Omental fat pad (tissue), 4 donors: ENCODE results near the gene SLC25A19. TPM values are rescaled to one million over a fixed set of nuclear protein-coding genes. Genes with fewer than 3 reads are reported as not detected.
"Not testable (repeated sequence)": the region's sequence is repeated elsewhere in the genome, so short reads cannot be mapped to it uniquely, and the experiment has no call there.

Experiments
- ATAC-seq: fragments of 150-250 bp; one replicate; pipeline ENCODE4 v1.9.1; 2016; ENCODE audit warnings: mild to moderate bottlenecking, moderate library complexity; ENCODE audit not compliant: low FRiP score
- DNase-seq: peaks from one replicate; pipeline ENCODE4 v3.0.0-alpha.2; 2019; ENCODE audit warnings: low spot score
- total RNA-seq, 4 donors: library from RNA; depleted of rRNA; stranded (reverse); fragments of >200 nt; gene quantifications; one replicate each; pipeline ENCODE4 v1.1.0, GENCODE V29; 2016
- TF ChIP-seq, protein P1 (sequence below), 3 donors: fragments of 450-650 bp; IDR thresholded peaks; one replicate each; pipeline ENCODE4 v1.5.1; 2016 to 2017; ENCODE audit warnings: antibody characterized with exemption in 3 of 3, mild to moderate bottlenecking in 3 of 3, moderate library complexity in 2 of 3

The SLC25A19 gene
- total RNA-seq, 4 donors from 2014 or later, result 14.2 to 30.4 (median 19.5) TPM

DNA sequence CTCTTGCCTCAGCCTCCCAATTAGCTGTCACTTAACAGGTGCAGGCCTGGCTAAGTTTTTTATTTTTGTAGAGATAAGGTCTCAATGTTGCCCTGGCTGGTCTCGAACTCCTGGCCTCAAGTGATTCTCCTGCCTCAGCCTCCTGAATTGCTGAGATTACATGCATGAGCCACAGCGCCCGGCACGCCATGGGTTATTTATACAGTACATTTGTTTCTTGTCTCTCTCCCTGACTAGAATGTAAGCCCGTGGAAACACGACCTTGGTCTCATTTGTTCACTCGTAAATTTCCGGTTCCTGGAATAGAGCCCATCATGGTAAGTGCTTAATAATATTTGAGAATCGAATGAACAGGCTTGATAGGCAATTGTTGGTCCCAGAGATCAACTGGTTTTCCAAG is 2.0 kb downstream of the SLC25A19 start:
- TF ChIP-seq, protein P1, sequence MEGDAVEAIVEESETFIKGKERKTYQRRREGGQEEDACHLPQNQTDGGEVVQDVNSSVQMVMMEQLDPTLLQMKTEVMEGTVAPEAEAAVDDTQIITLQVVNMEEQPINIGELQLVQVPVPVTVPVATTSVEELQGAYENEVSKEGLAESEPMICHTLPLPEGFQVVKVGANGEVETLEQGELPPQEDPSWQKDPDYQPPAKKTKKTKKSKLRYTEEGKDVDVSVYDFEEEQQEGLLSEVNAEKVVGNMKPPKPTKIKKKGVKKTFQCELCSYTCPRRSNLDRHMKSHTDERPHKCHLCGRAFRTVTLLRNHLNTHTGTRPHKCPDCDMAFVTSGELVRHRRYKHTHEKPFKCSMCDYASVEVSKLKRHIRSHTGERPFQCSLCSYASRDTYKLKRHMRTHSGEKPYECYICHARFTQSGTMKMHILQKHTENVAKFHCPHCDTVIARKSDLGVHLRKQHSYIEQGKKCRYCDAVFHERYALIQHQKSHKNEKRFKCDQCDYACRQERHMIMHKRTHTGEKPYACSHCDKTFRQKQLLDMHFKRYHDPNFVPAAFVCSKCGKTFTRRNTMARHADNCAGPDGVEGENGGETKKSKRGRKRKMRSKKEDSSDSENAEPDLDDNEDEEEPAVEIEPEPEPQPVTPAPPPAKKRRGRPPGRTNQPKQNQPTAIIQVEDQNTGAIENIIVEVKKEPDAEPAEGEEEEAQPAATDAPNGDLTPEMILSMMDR (IDR thresholded peaks at IDR 0.05), result no peak
- DNase-seq (no peak), ATAC-seq (no peak)

DNA sequence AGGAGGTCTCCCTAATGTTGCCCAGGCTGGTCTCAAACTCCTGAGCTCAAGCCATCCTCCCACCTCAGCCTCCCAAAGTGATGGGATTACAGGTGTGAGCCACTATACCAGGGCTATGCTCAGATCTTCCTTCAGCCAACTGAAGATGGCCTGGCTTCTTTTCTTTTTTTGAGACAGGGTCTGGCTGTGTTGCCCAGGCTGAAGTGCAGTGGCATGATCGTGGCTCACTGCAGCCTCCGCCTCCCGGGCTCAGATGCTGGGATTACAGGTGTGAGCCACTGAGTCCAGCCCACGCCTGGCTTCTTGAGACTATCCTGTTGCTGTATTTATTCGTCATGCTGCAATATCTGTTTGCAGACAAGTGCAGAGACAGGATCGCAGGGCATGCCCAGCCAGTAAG is 4.1 kb downstream of the SLC25A19 start:
- TF ChIP-seq, protein P1 (IDR thresholded peaks at IDR 0.05), result no peak
- DNase-seq (no peak), ATAC-seq (no peak)

DNA sequence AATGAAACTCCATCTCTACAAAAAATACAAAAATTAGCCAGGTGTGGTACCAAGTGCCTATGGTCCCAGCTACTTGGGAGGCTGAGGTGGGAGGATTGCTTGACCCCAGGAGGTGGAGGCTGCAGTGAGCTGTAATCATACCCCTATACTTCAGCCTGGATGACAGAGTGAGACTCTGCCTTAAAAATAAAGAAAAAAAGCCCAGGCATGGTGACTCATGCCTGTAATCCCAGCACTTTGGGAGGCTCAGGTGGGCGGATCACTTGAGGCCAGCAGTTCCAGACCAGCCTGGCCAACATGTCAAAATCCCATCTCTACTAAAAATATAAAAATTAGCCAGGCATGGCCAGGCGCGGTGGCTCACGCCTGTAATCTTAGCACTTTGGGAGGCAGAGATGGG is 9.0 kb downstream of the SLC25A19 start:
- not testable (repeated sequence) for ATAC-seq, DNase-seq

DNA sequence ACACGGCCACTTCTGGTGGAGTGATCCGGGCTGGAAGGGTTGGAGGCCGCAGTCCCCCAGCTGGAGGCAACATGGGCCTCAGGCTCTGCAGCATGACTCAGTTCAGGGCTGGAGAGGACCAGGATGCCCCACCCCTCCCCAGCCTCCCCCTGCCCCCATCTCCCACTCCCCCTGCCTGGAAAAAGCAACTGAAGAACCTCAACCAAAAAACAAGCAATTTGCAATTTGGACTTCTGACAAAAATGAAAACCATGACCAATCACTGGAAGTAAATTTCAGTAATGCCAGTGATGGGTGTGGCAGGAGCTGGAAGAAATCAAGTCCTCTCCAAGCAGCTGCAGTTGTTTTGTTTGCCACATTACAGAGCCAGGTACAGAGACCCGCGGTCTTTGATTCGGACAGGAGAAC is 11.6 kb downstream of the SLC25A19 start:
- ATAC-seq (no peak), DNase-seq (no peak)
- TF ChIP-seq, protein P1 (IDR thresholded peaks at IDR 0.05), result no peak

DNA sequence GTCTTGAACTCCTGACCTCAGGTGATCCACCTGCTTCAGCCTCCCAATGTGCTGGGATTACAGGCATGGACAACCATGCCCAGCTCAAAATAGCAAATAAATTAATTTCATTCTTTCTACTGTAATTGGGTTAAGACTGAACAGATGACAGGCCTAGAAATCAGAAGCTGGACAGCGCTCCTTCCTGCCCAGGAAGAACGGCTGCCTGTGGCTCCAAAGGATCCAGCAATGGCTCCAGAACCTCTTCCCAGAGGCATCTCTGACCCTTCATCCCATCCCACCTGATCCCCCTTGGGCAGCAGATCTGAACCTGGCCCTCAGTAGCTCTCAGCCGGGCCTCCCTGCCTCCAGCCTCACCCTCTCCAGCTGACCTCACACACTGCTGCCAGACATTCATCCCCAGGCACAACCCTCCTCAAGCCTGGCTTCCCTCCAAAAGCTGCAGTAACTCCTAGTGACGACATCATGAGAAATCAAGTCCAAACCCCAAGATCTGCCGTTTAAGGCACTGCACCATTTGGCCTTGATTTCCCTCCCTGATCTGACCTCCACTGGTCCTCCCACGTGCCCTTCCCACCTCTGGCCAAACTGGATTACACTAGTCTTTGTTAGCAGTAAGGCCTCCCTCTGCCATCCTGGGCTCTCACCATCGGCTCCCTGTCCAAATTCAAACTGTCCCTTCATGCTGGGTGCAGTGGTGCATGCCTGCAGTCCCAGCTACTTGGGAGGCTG is 15.1 kb downstream of the SLC25A19 start:
- DNase-seq (no peak), ATAC-seq (no peak)
- TF ChIP-seq, protein P1 (IDR thresholded peaks at IDR 0.05), result no peak

DNA sequence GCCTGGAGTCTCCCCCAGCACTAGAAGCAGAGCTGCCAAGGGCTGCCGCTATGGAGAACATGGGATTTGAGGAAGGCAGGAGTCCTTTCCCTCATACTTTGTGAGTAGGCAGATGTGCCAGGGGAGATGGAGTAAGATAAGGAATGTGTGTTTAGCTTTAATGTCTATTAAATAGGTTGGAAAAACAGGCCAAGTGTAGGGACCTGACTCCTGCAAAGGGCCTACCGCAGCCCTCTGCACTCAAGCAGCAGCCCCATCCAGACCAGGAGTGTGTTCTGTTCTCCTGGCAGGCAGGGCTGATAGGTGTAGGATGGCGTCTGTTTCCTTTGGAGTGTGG is 16.4 kb downstream of the SLC25A19 start:
- DNase-seq (no peak), ATAC-seq (no peak)
- TF ChIP-seq, protein P1 (IDR thresholded peaks at IDR 0.05), result no peak

DNA sequence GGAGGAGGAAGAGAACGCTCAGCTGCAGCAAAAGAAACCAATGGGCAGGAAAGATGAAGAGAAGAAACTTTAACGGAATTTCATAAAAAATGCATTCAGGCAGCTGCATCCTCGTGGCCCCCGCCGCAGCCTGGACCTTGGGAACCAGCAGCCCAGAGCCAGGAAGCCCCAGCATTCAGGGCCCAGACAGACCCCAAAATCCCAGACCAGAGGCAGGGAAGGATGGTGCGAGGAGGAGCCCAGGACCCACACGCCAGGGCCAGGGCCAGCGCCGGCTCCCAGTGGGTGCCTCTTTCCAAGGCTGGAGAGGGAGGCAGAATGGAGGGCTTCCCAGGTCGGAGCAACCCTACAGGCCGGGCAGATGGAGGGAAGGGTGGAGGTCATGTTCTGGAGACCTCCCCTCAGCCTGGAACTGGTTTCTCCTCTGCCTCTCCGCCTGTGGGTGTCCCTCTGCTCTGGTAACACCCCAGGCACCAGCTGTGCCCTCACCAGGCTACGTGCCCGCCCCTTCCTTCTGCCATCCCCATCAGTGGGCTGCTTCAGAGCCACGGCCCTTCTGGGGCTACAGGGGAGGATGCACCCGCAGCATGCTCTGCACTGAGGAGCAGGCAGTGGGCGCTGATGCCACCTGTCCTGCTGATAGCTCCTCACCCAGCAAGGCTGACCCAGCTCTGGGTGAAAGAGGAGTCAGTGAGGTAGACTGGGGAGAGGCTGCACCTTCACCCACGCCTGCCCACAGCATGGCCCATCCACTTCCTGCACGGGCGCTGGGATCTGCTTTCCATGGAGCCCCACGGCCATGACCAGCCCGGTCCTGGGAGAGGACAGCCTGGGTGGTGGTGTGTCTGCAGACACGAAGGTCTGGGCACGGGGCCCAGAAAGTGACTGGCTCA is 17.0 kb downstream of the SLC25A19 start:
- TF ChIP-seq, protein P1 (IDR thresholded peaks at IDR 0.05), result no peak
- ATAC-seq (peak; percentile 1), DNase-seq (no peak)
